AG04450 (cell line): Measurements from ENCODE around the gene PSEN2. TPM values are rescaled to one million over a fixed set of nuclear protein-coding genes. Genes with fewer than 3 reads are reported as not detected.

ENCODE experiments used
- CTCF ChIA-PET: fragments of 300-600, 350-600 bp; formaldehyde crosslinking; extraction: SDS; loops from one replicate; lab custom pipeline; 2022; ENCODE audit warnings: antibody characterized with exemption, inconsistent platforms; lab: Charles Lee
- POLR2A ChIA-PET: fragments of 350-600 bp; formaldehyde crosslinking; extraction: SDS; loops from one replicate; lab custom pipeline; 2021; ENCODE audit warnings: antibody characterized with exemption, inconsistent platforms; lab: Yijun Ruan, JAX
- DNase-seq: peaks from one replicate; pipeline ENCODE4 v3.0.0-alpha.2; 2011; ENCODE audit warnings: low read depth, low spot score
- H3K27ac ChIP-seq: one replicate; pipeline ENCODE4 v1.5.1; 2012; ENCODE audit warnings: low read depth, low read length, control low read depth
- H3K27me3 ChIP-seq: one replicate; pipeline ENCODE4 v1.6.0; 2012; ENCODE audit warnings: low read length; ENCODE audit not compliant: control insufficient read depth, insufficient read depth
- H3K4me3 ChIP-seq: 2 replicates; pipeline ENCODE4 v1.5.1; 2011; ENCODE audit warnings: mild to moderate bottlenecking, low read depth, low read length, control low read depth
- H3K9me3 ChIP-seq: 2 replicates; pipeline ENCODE4 v1.5.1; 2012; ENCODE audit warnings: low read length; ENCODE audit not compliant: control insufficient read depth, insufficient read depth
- CTCF ChIP-seq: IDR thresholded peaks from 2 replicates; pipeline ENCODE4 v1.5.1; 2011; ENCODE audit warnings: low read depth, low read length, control low read depth, inconsistent platforms
- polyA plus RNA-seq: library from polyadenylated mRNA; depleted of rRNA; stranded (reverse); fragments of >200 nt; gene quantifications from 2 replicates; pipeline ENCODE4 v1.2.3, GENCODE V29; 2011

Gene PSEN2
- polyA plus RNA-seq, 1 experiment: 12.1 TPM

GRCh38 chr1:226940029-226940805 lies 69.8 kb downstream of the PSEN2 start, which contains the start of gene COQ8A:
COQ8A (plus strand) TSS chr1:226940294; CDS start chr1:226961386, 21,092 bp downstream.
- H3K4me3 ChIP-seq: peak within 1 kb of the TSS; percentile 74
- TF ChIP-seq CTCF: no peak
- peak; percentile 99 for DNase-seq
- CTCF ChIA-PET: interaction anchor here (0.6 to 1.1 kb wide), 3 partner anchors 314 to 1064 kb away, joined by 3 to 7 read pairs (median 5); no protein-coding TSS in a partner anchor
- H3K27ac ChIP-seq: peak within 1 kb of the TSS; percentile 99
- H3K27me3 ChIP-seq: peaks cover 4% of the 10 kb centered on the region
- POLR2A ChIA-PET: interaction anchor here (1.0 to 2.2 kb wide), 3 partner anchors 10 to 57 kb away, joined by 4 to 10 read pairs (median 6); no protein-coding TSS in a partner anchor
- no peaks in the 10 kb centered on the region; the same call in 1 of the 2 replicates for H3K9me3 ChIP-seq

GRCh38 chr1:226940806-226941067 lies 70.3 kb downstream of the PSEN2 start:
- peak overlapping the region; percentile 74 for H3K4me3 ChIP-seq
- TF ChIP-seq CTCF: no peak
- no peak for DNase-seq
- CTCF ChIA-PET: interaction anchor here (0.6 to 1.1 kb wide), 3 partner anchors 315 to 1064 kb away, joined by 3 to 7 read pairs (median 5); no protein-coding TSS in a partner anchor
- peaks cover 4% of the 10 kb centered on the region for H3K27me3 ChIP-seq
- H3K27ac ChIP-seq: no peak overlapping the region
- POLR2A ChIA-PET: interaction anchor here (2.2 kb wide), 1 partner anchor 29 kb away, joined by 10 read pairs; no protein-coding TSS in a partner anchor
- no peaks in the 10 kb centered on the region; the same call in 1 of the 2 replicates for H3K9me3 ChIP-seq

- Histone ChIP-seq H3K27me3 (peaks cover 4% of the 10 kb centered on the region), H3K4me3 (no peak overlapping the region), H3K9me3 (no peaks in the 10 kb centered on the region), H3K27ac (no peak overlapping the region)
- POLR2A ChIA-PET: no interaction called here
- DNase-seq: no peak
- CTCF ChIA-PET: no interaction called here
- no peak for TF ChIP-seq CTCF
These were observed 72.0 kb downstream of the PSEN2 start for GRCh38 chr1:226942392-226942791.

GRCh38 chr1:226943156-226943555 lies 72.7 kb downstream of the PSEN2 start:
- Histone ChIP-seq H3K4me3 (no peak overlapping the region), H3K27ac (no peak overlapping the region), H3K27me3 (peaks cover 4% of the 10 kb centered on the region), H3K9me3 (no peaks in the 10 kb centered on the region)
- CTCF ChIA-PET: no interaction called here
- DNase-seq: no peak
- POLR2A ChIA-PET: no interaction called here
- TF ChIP-seq CTCF: no peak

GRCh38 chr1:226943927-226944326 lies 73.5 kb downstream of the PSEN2 start:
- Histone ChIP-seq H3K9me3 (no peaks in the 10 kb centered on the region), H3K4me3 (no peak overlapping the region), H3K27ac (no peak overlapping the region), H3K27me3 (peaks cover 4% of the 10 kb centered on the region)
- ChIA-PET POLR2A (no interaction called here), CTCF (no interaction called here)
- no peak for DNase-seq
- no peak for TF ChIP-seq CTCF
